ENCODE results near the gene ANK2. TPM values are rescaled to one million over a fixed set of nuclear protein-coding genes. Genes with fewer than 3 reads are reported as not detected.
A peak's percentile ranks its signal among the peaks of the same experiment; 100 is the strongest.

ANK2 gene
- total RNA-seq, 1 experiment from 2014 or later: 5.6 TPM

DNA sequence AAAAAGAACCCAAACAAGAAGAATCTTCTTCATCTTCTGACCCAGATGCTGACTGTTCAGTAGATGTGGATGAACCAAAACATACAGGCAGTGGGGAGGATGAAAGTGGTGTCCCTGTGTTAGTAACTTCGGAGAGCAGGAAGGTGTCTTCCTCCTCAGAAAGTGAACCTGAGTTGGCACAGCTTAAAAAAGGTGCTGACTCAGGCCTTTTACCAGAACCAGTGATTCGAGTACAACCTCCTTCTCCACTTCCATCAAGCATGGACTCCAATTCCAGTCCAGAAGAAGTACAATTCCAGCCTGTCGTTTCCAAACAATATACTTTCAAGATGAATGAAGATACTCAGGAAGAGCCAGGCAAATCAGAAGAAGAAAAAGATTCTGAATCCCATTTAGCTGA is 307.0 kb downstream of the ANK2 start:
- Histone ChIP-seq H3K36me3 (no peaks in the 10 kb centered on the region), H3K9me3 (no peaks in the 10 kb centered on the region), H3K4me3 (no peak overlapping the region), H3K27me3 (no peaks in the 10 kb centered on the region)
- no peak for DNase-seq

DNA sequence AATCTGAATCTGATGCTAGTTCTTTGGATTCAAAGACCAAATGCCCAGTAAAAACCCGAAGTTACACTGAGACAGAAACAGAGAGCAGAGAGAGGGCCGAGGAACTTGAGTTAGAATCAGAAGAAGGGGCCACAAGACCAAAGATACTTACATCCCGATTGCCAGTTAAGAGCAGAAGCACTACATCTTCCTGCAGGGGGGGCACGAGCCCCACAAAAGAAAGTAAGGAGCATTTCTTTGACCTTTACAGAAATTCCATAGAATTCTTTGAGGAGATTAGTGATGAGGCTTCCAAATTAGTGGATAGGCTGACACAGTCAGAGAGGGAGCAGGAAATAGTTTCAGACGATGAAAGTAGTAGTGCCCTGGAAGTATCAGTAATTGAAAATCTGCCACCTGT is 309.3 kb downstream of the ANK2 start:
- no peak for DNase-seq
- no peaks in the 10 kb centered on the region for H3K9me3 ChIP-seq
- no peaks in the 10 kb centered on the region for H3K27me3 ChIP-seq
- no peaks in the 10 kb centered on the region for H3K36me3 ChIP-seq
- H3K4me3 ChIP-seq: no peak overlapping the region

DNA sequence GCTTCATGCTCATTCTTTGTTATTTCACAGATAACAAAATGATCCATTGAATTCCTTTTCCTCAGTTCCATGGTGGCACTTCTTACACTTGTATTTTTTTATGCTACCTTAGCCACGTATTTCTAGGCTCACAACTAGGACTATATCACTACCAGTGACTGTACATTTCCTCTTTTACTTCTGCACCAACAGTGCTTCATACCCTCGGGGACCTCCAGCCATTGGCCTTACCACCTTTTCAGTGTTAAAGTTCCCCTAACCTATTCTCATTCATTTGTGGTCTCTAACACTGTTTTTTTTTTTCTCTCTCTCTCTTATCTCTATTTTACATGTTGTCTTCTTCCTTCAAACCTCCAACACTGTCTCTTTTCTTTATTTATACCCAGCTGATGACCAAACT is 315.9 kb downstream of the ANK2 start:
- no peaks in the 10 kb centered on the region for H3K9me3 ChIP-seq
- no peaks in the 10 kb centered on the region for H3K36me3 ChIP-seq
- DNase-seq: no peak
- H3K4me3 ChIP-seq: no peak overlapping the region
- no peaks in the 10 kb centered on the region for H3K27me3 ChIP-seq

DNA sequence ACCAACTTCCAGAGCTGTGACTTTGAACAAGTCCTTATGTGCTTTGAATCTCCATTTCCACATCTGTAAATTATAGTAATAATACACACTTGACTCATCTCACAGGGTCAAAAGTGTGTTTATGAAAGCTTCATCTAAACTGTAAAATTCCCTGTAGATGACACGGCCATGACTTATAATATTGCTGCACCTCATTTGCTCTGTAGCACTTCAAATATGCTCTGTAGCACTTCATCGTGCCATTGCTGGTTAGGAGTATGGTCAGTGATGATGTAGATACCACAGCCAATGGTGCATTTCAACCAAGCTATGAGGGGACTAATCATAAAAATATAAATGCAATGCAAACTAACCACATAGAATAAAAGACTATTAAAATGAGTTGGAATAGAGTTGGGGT is 318.6 kb downstream of the ANK2 start:
- Histone ChIP-seq H3K36me3 (no peaks in the 10 kb centered on the region), H3K27me3 (no peaks in the 10 kb centered on the region), H3K4me3 (no peak overlapping the region), H3K9me3 (no peaks in the 10 kb centered on the region)
- DNase-seq: peak; percentile 12

DNA sequence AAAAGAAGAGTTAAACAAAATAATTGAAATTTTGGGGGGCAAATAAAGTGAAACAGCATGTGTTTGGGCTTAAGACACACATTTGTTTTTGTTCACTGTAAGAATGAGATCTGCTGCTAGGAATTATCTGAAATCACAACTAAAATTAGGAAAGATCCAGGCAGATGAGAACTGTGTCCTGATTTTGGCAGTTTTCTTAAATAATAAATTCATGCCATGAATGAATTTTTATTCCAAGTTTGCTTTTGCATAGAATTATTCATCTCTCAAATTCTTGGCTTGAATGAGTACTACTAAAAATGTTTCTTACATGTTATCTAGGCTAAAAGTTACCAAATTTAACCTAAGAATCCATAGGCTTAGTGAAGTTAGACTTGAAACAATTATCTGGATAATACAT is 321.7 kb downstream of the ANK2 start:
- no peaks in the 10 kb centered on the region for H3K9me3 ChIP-seq
- H3K27me3 ChIP-seq: no peaks in the 10 kb centered on the region
- no peak for DNase-seq
- no peak overlapping the region for H3K4me3 ChIP-seq
- H3K36me3 ChIP-seq: no peaks in the 10 kb centered on the region

DNA sequence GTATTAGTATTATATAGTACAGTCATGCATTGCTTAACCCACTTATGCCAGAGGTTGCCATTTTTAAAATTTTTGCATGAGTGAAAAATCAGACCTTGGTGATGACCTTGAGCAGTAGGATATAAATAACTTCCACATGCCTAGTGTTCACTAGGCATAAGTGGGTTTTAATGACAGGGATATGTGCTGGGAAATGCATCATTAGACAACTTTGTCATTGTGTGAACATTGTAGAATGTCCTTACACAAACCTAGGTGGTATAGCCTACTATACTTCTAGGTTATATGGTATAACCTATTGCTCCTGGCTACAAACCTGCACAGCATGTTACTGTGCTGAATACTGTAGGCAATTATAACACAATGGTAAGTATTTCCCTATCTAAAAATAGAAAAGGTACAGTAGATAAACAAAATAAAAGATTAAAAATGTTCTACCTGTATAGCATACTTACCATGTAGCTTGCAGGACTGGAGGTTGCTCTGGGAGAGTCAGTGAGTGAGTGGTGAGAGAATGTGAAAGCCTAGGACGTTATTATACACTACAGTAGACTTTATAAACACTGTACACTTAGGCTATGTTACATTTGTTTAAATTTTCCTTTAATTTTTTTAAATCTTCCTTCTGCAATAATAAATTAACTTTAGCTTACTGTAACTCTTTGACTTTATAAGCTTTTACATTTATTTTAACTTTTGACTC is 326.7 kb downstream of the ANK2 start:
- DNase-seq: no peak
- no peaks in the 10 kb centered on the region for H3K36me3 ChIP-seq
- no peaks in the 10 kb centered on the region for H3K27me3 ChIP-seq

DNA sequence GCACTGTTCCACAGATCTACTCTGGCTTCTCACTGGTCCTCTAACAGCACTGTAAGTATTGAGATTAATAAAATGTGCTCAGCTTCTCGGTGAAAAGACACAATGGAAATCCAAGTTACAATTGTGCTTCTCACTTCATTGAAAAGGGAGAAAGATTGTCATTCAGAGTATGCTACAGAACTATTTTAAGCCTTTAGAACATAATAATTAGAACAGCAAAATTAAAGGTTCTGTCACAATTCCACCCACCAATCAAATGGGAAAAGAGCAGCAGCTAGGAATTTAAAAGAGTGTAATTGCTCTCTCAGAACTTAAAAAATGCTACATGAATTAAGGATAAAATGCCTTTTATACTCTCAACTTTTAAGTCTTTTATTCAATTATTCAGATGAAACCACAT is 329.4 kb downstream of the ANK2 start:
- H3K4me3 ChIP-seq: no peak overlapping the region
- no peak for DNase-seq
- H3K9me3 ChIP-seq: no peaks in the 10 kb centered on the region
- H3K36me3 ChIP-seq: no peaks in the 10 kb centered on the region
- H3K27me3 ChIP-seq: no peaks in the 10 kb centered on the region

More for the DNA sequence above, 326.7 kb downstream of the ANK2 start:
- Histone ChIP-seq H3K9me3 (no peaks in the 10 kb centered on the region), H3K4me3 (no peak overlapping the region)

DNA sequence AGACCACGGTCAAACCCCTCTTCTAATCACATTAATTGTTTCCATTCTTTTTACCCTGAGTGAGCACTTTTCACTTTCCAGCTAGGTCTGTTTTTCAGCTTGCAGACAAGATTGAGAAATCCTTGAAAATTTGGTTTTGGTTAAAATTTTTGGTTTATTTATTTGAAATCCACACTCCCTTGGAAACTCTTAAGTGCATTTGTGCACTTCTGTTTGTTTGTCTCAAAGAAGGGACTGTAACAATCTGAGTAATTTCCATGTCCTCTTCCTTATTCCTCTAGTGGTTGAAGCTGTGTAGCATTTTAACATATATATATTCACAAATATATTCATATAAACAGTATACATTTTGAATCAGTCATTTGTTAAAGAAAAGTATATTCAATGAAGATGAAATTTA is 333.3 kb downstream of the ANK2 start:
- Histone ChIP-seq H3K36me3 (no peaks in the 10 kb centered on the region), H3K4me3 (no peak overlapping the region), H3K9me3 (no peaks in the 10 kb centered on the region), H3K27me3 (no peaks in the 10 kb centered on the region)
- no peak for DNase-seq

DNA sequence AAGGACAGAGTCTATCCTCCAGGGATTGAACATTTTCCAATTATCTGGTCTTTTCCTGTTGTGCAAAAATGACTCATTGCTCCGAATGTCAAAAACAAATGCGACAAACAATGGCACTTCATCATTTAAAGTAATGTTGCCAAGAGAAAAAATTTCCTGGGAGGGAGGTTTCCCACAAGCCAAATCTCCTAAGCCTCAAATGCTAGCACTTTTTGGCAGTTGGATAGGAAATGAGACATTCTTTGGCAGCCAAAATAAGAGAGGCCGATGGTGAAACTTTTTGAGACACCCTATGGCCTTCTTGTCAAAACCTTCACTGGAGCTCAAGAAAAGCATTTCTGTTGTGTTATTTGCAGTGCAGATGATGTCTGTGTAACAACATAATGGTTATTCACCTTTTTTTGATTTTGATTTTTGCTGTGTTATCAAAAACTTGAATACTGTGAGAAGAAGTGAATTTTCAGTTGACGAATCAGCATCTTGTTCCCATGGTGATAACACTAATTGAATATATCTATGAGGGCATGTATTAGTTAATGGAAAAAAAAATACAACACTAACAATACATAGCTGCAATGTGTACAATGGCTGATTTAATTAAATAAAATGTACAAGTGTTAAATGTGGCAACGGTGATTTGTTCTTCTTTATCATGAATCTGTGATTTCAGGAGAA is 333.8 kb downstream of the ANK2 start:
- H3K36me3 ChIP-seq: no peaks in the 10 kb centered on the region
- H3K27me3 ChIP-seq: no peaks in the 10 kb centered on the region
- H3K9me3 ChIP-seq: no peaks in the 10 kb centered on the region
- DNase-seq: peak; percentile 34
- H3K4me3 ChIP-seq: no peak overlapping the region

DNA sequence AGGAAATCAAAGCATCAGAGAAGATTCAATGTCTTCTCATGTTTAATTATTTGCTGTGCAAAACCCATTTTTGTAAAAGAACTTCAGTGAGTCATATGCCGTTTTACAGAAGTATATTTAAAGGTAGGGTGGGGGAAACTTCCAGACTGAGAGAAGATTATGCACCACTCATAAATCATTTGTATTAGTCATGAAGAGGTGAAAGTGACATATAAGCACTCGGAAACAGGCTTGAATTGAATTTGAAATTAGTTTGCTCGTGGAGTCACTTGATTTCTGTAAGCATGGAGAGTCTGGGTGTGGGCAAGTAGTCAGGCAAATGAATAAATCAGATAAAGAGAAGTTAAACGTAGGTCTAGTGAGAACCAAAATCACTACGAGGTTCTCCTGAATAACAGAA is 335.1 kb downstream of the ANK2 start:
- H3K36me3 ChIP-seq: no peaks in the 10 kb centered on the region
- DNase-seq: no peak
- no peaks in the 10 kb centered on the region for H3K9me3 ChIP-seq
- H3K27me3 ChIP-seq: no peaks in the 10 kb centered on the region
- no peak overlapping the region for H3K4me3 ChIP-seq

DNA sequence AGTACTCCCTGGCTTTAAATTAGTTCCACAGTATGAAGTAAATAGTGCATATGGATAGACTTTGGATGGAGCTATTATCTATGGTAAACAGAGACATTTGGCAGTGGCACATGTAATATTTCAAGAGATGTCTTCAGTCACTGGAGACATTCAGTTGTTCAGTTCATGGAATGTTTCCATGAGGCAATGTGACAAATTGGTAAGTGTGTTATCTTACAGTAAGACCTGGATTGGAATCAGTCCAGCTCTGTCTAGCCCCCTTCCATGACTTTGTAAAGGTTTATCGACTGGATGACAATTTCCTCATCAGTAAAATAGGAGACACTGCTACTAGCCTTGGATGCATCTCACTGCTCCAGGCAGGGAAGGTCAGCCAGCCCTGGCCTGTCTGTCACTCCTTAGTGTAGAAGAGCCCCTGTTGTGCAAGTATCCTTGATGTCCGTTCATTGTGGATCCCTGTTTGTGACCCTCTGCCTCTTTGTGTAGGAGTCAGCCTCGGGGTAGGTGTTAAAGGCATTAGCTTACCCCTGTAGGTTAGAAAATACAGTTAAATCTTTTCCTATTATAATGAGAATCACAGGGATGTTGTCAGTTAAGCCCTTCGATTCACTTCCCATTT is 335.9 kb downstream of the ANK2 start:
- no peaks in the 10 kb centered on the region for H3K36me3 ChIP-seq
- H3K9me3 ChIP-seq: no peaks in the 10 kb centered on the region
- no peak for DNase-seq
- no peak overlapping the region for H3K4me3 ChIP-seq
- H3K27me3 ChIP-seq: no peaks in the 10 kb centered on the region

DNA sequence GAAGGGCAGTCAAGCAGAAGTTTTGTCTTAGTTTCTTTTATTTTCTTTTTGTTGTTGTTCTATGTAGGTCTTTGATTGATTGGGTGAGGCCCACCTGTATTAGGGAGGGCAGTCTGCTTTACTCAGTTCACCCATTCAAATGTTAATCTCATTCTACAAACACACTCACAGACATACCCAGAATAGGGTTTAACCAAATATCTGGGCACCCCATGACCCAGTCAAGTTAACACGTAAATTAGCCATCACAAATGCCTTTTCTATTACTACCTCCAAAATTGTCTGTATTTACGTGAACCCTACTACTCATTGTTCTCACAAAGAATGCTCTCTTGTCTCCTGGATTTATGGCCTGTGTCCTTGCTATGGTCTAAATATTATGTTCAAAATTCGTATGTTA is 339.7 kb downstream of the ANK2 start:
- no peaks in the 10 kb centered on the region for H3K36me3 ChIP-seq
- DNase-seq: no peak
- H3K9me3 ChIP-seq: no peaks in the 10 kb centered on the region
- no peaks in the 10 kb centered on the region for H3K27me3 ChIP-seq
- no peak overlapping the region for H3K4me3 ChIP-seq

DNA sequence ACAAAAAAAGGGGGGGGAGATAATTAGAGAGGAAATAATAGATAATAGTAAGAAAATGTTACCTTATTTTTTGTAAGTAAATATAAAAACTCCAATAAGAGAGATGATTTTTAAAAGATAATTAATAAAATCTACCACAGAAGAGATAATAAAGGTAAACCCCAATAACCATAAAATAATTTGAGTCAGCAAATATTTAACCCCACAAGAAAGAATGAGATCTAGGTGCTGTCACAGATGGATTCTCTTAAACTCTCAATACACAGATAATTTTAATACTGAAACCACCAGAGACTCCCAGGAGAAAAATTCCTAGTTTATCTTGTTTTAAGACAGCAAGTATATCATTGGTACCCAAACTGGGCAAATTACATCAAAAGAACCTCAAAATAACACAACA is 341.4 kb downstream of the ANK2 start:
- H3K27me3 ChIP-seq: no peaks in the 10 kb centered on the region
- no peaks in the 10 kb centered on the region for H3K36me3 ChIP-seq
- no peak overlapping the region for H3K4me3 ChIP-seq
- no peak for DNase-seq
- H3K9me3 ChIP-seq: no peaks in the 10 kb centered on the region

DNA sequence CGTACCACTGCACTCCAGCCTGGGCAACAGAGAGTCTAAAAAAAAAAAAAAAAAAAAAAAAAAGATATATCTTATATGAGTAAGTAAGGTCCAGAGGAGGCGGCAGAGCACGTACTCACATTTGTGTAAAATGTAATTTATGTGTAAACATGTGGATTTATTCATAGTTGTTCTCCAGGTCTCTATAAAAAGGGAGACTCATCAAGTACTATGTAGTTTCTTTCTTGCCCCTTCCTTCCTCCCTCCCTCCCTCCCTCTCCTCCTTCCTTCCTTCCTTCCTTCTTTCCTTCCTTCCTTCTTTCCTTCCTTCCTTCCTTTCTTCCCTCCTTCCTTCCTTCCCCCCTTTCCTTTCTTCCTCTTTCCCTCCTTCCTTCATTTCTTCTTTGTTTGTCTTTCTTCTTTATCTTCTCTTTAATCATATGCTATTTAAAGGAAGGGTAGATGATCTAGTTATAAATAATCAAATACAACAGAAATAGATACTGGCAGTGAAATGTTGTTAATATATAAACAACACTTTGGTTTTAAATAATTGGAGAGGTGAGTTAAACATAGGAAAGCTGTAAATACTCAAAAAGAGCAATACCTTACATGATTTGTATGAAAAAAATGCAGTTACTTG is 344.8 kb downstream of the ANK2 start:
- Histone ChIP-seq H3K4me3 (no peak overlapping the region), H3K9me3 (no peaks in the 10 kb centered on the region), H3K36me3 (no peaks in the 10 kb centered on the region), H3K27me3 (no peaks in the 10 kb centered on the region)
- DNase-seq: no peak

DNA sequence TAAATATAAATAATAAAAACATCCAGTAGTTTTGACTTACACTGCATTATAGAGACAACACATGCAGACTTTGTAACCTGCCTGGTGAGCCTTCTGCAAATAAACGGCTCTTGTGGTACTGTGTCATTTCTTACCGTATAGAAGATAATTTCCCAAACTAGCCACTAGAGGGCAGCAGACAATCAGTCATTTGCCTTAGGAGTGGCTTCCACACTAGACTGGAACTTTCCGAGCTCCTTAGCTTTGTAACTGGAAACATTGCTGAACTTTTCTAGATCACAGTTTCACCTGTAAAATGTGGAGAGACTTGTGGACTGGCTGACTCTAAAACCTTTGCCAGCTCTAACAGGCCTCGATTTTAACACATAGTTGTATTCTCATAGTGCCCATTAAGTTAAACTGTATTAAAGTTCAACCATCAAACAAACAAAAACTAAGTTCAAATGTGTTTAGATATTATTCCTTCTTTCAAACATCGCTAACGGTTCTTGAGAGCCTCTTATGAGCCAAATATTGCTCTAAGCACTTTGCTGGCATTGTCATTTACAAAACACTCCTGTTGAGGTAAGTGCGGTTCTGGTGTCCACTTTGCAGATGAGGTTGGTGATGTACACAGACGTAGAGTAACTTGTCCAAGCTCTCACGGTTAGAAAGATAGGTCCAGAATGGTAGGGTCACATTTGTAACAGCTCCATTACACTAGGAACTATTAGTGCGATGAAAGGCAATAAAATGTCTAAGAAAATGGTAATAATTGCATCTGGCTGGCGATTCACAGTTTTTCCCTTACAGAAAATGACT is 345.5 kb downstream of the ANK2 start:
- H3K9me3 ChIP-seq: no peaks in the 10 kb centered on the region
- no peaks in the 10 kb centered on the region for H3K27me3 ChIP-seq
- no peak overlapping the region for H3K4me3 ChIP-seq
- no peaks in the 10 kb centered on the region for H3K36me3 ChIP-seq
- DNase-seq: no peak

DNA sequence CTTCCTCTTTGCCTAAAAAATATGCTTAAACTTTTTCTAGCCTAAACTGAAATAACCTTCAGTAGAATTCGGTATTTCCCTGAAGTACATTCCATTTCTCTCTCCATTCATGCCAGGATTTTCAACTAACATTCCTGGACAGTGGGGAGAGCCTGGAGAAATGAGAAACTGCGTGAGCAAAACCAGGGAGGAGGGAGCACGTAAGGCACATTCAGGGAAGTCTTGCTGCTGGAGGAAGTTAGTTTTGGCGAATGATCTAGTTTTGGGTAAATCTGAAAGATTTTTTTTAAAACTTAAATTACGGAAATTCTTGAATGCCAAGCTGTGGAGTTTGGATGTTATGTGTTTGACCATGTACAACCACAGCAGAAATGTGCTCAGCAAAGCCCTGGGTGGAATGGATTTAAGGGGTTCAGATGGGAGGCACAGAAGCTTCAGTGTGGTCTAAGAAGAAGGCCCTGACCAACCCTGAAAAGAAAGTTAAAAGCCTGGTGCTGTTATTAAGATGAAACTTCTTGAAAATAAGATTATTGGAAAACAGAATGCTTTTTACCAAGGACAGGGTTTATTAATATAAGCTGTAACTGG is 347.8 kb downstream of the ANK2 start:
- Histone ChIP-seq H3K4me3 (no peak overlapping the region), H3K36me3 (no peaks in the 10 kb centered on the region), H3K27me3 (no peaks in the 10 kb centered on the region), H3K9me3 (no peaks in the 10 kb centered on the region)
- DNase-seq: no peak
